ENCODE measurements around the gene KCNIP1.

The KCNIP1 gene

DNA sequence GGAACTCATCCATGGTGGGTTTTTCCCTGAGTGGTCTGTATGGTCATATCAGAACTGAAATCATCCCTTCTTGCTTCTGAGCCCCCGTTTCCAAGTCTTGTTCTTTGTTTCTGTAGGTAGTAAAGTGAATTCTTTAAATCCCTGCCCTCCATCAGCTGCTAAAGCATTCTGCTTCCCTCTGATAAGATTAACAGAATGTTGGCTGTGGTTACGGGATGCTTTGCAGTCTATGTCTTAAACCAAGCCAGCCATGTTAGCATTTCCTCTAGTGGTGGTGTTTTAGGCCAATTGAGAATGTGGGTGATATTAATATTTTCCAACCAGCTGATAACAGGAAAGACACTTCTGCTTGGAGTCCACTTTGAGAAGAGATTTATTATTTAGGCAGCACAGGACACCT is 22.0 kb upstream of the KCNIP1 start:
- Histone ChIP-seq H2AFZ (ENCODE audit: low read length) (no peak overlapping the region), H3K9me2 (ENCODE audit: low read depth, low read length) (no peaks in the 10 kb centered on the region), H3F3A (ENCODE audit: insufficient read depth, low read length) (no peaks in the 10 kb centered on the region), H3K4me2 (ENCODE audit: low read length) (no peak overlapping the region), H3K4me1 (ENCODE audit: insufficient read depth, low read length, severe bottlenecking) (no peaks in the 10 kb centered on the region), H3K36me3 (ENCODE audit: insufficient read depth, low read length) (no peaks in the 10 kb centered on the region), H3K79me2 (ENCODE audit: insufficient read depth, low read length) (no peaks in the 10 kb centered on the region), H3K27ac (ENCODE audit: low read depth, low read length, poor library complexity, severe bottlenecking) (no peak overlapping the region), H3K4me3 (ENCODE audit: low read depth, low read length, poor library complexity, severe bottlenecking) (no peak overlapping the region), H4K20me1 (ENCODE audit: insufficient read depth, low read length) (no peaks in the 10 kb centered on the region), H3K27me3 (ENCODE audit: insufficient read depth, low read length) (no peaks in the 10 kb centered on the region), H3K9me3 (ENCODE audit: low read length) (no peaks in the 10 kb centered on the region), H3K9ac (ENCODE audit: low read length) (no peak overlapping the region)
- TF ChIP-seq, protein P1, sequence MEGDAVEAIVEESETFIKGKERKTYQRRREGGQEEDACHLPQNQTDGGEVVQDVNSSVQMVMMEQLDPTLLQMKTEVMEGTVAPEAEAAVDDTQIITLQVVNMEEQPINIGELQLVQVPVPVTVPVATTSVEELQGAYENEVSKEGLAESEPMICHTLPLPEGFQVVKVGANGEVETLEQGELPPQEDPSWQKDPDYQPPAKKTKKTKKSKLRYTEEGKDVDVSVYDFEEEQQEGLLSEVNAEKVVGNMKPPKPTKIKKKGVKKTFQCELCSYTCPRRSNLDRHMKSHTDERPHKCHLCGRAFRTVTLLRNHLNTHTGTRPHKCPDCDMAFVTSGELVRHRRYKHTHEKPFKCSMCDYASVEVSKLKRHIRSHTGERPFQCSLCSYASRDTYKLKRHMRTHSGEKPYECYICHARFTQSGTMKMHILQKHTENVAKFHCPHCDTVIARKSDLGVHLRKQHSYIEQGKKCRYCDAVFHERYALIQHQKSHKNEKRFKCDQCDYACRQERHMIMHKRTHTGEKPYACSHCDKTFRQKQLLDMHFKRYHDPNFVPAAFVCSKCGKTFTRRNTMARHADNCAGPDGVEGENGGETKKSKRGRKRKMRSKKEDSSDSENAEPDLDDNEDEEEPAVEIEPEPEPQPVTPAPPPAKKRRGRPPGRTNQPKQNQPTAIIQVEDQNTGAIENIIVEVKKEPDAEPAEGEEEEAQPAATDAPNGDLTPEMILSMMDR (IDR thresholded peaks at IDR 0.05; ENCODE audit: low read length) = no peak
- TF ChIP-seq EZH2 (IDR thresholded peaks at IDR 0.05; ENCODE audit: borderline replicate concordance, low read length) = no peak

DNA sequence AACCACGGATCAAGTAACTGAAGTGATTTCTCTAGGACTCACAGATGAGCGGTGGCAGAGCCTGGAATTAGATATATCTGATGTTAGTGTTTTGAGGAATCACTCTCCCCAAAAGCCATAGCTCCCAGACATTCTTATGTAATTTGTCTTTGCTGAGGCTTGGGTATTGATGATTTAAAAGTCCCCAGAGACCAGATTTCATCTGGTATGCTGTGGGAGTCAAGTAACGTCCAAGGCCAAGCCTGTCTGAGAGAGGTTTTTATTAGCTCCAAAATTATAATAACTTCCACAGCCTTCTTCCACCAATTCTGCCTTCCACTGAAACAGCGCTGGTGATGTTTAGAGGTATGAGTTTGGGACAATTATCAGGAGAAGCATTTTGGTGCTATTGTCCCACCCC is 21.3 kb upstream of the KCNIP1 start:
- Histone ChIP-seq H3K27ac (ENCODE audit: low read depth, low read length, poor library complexity, severe bottlenecking) (no peak overlapping the region), H3K9me3 (ENCODE audit: low read length) (no peaks in the 10 kb centered on the region), H3K9me2 (ENCODE audit: low read depth, low read length) (no peaks in the 10 kb centered on the region), H3K4me2 (ENCODE audit: low read length) (no peak overlapping the region), H3K4me1 (ENCODE audit: insufficient read depth, low read length, severe bottlenecking) (no peaks in the 10 kb centered on the region), H3K27me3 (ENCODE audit: insufficient read depth, low read length) (no peaks in the 10 kb centered on the region), H4K20me1 (ENCODE audit: insufficient read depth, low read length) (no peaks in the 10 kb centered on the region), H3K79me2 (ENCODE audit: insufficient read depth, low read length) (no peaks in the 10 kb centered on the region), H3K36me3 (ENCODE audit: insufficient read depth, low read length) (no peaks in the 10 kb centered on the region), H3K4me3 (ENCODE audit: low read depth, low read length, poor library complexity, severe bottlenecking) (no peak overlapping the region), H3K9ac (ENCODE audit: low read length) (no peak overlapping the region), H2AFZ (ENCODE audit: low read length) (no peak overlapping the region), H3F3A (ENCODE audit: insufficient read depth, low read length) (no peaks in the 10 kb centered on the region)
- no peak for TF ChIP-seq EZH2 (IDR thresholded peaks at IDR 0.05; ENCODE audit: borderline replicate concordance, low read length)
- TF ChIP-seq, protein P1 (IDR thresholded peaks at IDR 0.05; ENCODE audit: low read length) = no peak

DNA sequence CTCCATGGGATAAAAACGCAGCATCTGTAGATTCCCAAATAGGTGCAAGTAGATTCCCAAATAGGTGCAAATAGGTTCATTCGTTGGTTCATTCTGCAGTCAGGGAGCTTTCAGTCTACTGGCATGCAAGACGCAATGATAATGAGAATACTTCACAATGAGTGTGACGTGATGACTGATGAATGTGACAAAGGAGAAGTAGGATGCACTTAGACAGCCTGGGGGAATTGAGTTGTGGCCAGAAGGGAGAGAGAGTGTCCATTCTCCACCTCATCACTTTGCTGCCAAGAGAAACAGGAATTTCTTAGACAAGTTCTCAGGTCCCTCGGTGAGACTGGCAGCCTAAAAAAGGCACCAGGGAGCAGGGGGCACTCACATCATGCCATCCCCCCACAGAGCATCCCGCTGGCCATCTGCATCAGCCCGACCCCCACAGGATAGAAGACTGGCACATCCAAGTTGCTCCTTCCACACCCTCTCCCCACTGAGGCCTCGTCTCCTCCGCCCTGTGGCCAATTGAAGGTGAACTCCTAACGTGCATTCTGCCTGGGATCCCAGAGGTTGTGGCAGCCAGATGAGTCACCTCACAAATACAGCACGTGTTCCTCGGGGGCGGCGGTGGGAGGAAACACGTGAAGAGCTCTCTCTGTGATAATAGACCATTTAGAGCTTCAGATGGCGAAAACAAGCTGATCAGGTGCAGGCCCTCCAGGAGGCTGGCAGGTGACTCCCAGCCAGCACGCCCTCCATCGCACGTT is 19.9 kb upstream of the KCNIP1 start:
- H3K4me1 ChIP-seq (ENCODE audit: insufficient read depth, low read length, severe bottlenecking) = no peaks in the 10 kb centered on the region
- H3K9ac ChIP-seq (ENCODE audit: low read length) = no peak overlapping the region
- no peaks in the 10 kb centered on the region for H3K9me2 ChIP-seq (ENCODE audit: low read depth, low read length)
- no peaks in the 10 kb centered on the region for H3F3A ChIP-seq (ENCODE audit: insufficient read depth, low read length)
- no peak for TF ChIP-seq EZH2 (IDR thresholded peaks at IDR 0.05; ENCODE audit: borderline replicate concordance, low read length)
- TF ChIP-seq, protein P1 (IDR thresholded peaks at IDR 0.05; ENCODE audit: low read length) = no peak
- no peaks in the 10 kb centered on the region for H3K36me3 ChIP-seq (ENCODE audit: insufficient read depth, low read length)
- H3K27ac ChIP-seq (ENCODE audit: low read depth, low read length, poor library complexity, severe bottlenecking) = no peak overlapping the region
- H3K4me3 ChIP-seq (ENCODE audit: low read depth, low read length, poor library complexity, severe bottlenecking) = no peak overlapping the region
- H2AFZ ChIP-seq (ENCODE audit: low read length) = no peak overlapping the region
- no peaks in the 10 kb centered on the region for H3K9me3 ChIP-seq (ENCODE audit: low read length)
- H3K4me2 ChIP-seq (ENCODE audit: low read length) = no peak overlapping the region
- H4K20me1 ChIP-seq (ENCODE audit: insufficient read depth, low read length) = no peaks in the 10 kb centered on the region
- H3K79me2 ChIP-seq (ENCODE audit: insufficient read depth, low read length) = no peaks in the 10 kb centered on the region
- no peaks in the 10 kb centered on the region for H3K27me3 ChIP-seq (ENCODE audit: insufficient read depth, low read length)
